ENCODE measurements around the gene ARCN1.

The ARCN1 gene

GRCh38 chr11:118636569-118637290 lies 64.5 kb downstream of the ARCN1 start:
- no peak for DNase-seq (ENCODE audit: low read depth, low spot score)

GRCh38 chr11:118638726-118639125 lies 66.5 kb downstream of the ARCN1 start:
- no peak for DNase-seq (ENCODE audit: low read depth, low spot score)

- no peak for DNase-seq (ENCODE audit: low read depth, low spot score)
Observed at GRCh38 chr11:118639899-118640298, 67.7 kb downstream of the ARCN1 start.

GRCh38 chr11:118640332-118641154 lies 68.3 kb downstream of the ARCN1 start:
- DNase-seq (ENCODE audit: low read depth, low spot score) = no peak

GRCh38 chr11:118641397-118642019 lies 69.3 kb downstream of the ARCN1 start:
- no peak for DNase-seq (ENCODE audit: low read depth, low spot score)

GRCh38 chr11:118643142-118643994 lies 71.2 kb downstream of the ARCN1 start:
- no peak for DNase-seq (ENCODE audit: low read depth, low spot score)

- DNase-seq (ENCODE audit: low read depth, low spot score) = no peak
Observed at GRCh38 chr11:118643995-118644345, 71.8 kb downstream of the ARCN1 start.

- DNase-seq (ENCODE audit: low read depth, low spot score) = no peak
Observed at GRCh38 chr11:118644496-118644895, 72.3 kb downstream of the ARCN1 start.

- no peak for DNase-seq (ENCODE audit: low read depth, low spot score)
Observed at GRCh38 chr11:118645066-118645715, 73.0 kb downstream of the ARCN1 start.

GRCh38 chr11:118646393-118646792 lies 74.2 kb downstream of the ARCN1 start:
- DNase-seq (ENCODE audit: low read depth, low spot score) = no peak

GRCh38 chr11:118648291-118648690 lies 76.1 kb downstream of the ARCN1 start:
- DNase-seq (ENCODE audit: low read depth, low spot score) = no peak

GRCh38 chr11:118649941-118650340 lies 77.7 kb downstream of the ARCN1 start:
- DNase-seq (ENCODE audit: low read depth, low spot score) = no peak

GRCh38 chr11:118650366-118650765 lies 78.2 kb downstream of the ARCN1 start:
- DNase-seq (ENCODE audit: low read depth, low spot score) = no peak

GRCh38 chr11:118651820-118652219 lies 79.6 kb downstream of the ARCN1 start:
- no peak for DNase-seq (ENCODE audit: low read depth, low spot score)
